GM18520 (cell line): ENCODE measurements around the gene IFNW1.
"Not testable (repeated sequence)": the region's sequence is repeated elsewhere in the genome, so short reads cannot be mapped to it uniquely, and the experiment has no call there.

Experiments used
- ATAC-seq: cut with Tn5 transposase; IDR thresholded peaks from one replicate; pipeline ENCODE4 v1.9.1; 2021; ENCODE audit not compliant: unreplicated experiment

IFNW1 gene

DNA sequence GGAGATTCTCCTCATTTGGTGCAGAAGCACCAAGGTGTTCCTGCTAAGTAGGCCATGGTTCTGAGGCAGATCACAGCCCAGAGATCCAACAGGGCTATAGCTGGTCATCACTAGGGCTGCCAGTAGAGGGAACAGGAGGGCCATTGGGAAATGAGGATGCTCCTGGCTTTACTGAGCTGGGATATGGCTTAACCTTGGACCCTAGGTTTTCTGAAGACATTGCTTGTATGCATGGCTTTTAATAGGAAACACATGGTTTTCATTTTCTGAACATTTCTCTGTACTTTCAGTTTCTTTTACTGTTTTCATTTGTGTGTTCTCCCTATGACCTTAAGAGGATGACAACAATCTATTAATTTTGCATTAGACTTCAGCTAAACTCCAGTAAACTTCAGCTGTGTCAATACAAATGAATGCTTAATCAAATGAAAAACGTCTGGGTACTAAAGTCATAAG is at the start of gene IFNW1:
IFNW1 (minus strand) TSS at position 406 of the 456 bp plus-strand sequence; CDS start at position 144, 262 bp downstream.
- peak; percentile 41 for ATAC-seq

DNA sequence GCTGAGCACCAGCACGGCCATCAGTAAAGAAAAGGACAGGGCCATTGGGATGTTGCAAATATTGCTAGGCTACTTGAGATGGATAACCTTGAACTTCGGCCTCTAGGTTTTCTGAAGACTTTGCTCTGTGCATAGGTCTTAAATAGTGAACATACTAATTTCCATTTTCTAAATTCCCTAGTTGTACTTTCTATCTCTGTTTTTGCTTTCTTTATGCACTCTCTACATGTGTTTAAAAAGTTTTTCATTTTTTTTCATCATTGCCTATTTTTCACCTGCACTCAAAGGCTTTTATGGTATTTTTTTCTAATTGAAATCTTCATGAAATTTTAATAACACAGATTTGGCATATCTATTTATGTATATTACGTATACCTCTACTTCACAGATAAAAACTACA is 45.9 kb upstream of the IFNW1 start, which contains the start of gene IFNA4:
IFNA4 (minus strand) TSS at position 101 of the 400 bp plus-strand sequence; CDS start at position 45, 56 bp downstream.
- ATAC-seq = not testable (repeated sequence)

DNA sequence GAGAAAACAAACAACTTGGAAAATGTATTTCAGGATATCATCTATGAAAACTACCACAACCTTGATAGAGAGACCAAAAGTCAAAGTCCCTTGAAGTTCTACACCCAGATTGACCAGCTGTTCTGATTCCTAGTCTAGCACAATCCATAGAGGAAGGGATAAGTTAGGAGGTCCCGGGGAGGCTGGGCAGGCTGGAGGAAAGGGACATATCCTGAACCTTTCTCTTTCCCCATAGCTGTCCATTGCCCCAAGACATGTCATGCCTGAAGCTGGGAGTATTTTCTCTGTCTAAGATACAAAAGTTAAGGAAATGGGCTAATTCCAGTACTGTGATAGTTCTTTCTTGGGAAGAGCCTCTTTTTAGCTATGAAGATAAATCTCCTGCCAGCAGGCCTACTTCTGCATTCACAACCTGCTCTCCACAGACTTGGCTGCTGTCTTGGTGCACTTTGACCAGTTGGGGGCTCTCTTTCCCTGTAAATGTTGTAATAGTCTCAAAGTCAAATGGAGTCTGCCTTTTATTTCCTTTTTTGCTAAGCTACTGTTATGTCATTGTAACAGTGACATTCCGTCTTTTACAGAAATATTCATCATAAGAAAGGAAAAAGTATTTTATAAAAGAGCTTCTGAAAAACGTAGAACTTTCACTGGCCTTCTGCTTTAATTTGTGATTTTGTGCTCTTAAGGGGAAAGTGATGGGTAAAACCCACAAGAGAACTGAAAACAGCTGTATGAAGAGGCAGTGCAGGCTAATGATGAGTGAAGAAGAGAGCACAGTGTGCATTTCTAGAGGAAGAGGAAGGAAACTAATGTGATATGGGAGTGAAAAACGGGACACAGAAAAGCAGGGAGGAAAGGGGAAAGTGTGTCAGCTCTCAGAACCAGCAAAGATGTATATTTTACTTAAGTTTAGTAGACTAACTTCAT is 41.4 kb upstream of the IFNW1 start:
- ATAC-seq = peak; percentile 90

GRCh38 chr9:21174671-21175070 is 33.0 kb upstream of the IFNW1 start:
- ATAC-seq = no peak

DNA sequence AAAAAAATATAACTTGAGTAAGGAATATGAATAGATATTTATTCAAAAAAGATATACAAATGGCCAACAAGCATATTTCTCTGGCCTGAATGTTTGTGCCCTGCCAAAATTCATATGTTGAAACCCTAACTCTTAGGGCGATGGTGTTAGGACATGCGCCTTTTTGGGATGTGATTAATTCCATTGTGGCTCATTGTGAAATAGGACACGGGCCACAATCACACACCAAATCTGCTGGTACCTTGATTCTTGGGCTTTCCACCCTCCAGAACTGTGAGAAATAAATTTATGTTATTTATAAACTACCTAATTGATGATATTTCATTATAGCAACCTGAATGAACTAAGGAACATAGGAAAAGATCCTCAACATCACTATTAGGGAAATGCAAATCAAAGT is 30.5 kb upstream of the IFNW1 start:
- ATAC-seq = no peak

GRCh38 chr9:21171351-21171750 is 29.7 kb upstream of the IFNW1 start:
- no peak for ATAC-seq

DNA sequence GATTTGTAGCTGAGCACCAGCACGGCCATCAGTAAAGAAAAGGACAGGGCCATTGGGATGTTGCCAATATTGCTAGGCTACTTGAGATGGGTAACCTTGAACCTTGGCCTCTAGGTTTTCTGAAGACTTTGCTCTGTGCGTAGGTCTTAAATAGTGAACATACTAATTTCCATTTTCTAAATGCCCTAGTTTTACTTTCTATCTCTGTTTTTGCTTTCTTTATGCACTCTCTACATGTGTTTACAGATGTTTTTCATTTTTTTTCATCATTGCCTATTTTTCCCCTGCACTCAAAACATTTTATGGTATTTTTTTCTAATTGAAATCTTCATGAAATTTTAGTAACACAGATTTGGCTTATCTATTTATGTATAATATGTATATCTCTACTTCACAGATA is 24.9 kb upstream of the IFNW1 start, which contains the start of gene IFNA21:
IFNA21 (minus strand) TSS at position 101 of the 400 bp plus-strand sequence; CDS start at position 53, 48 bp downstream.
- ATAC-seq = not testable (repeated sequence)

DNA sequence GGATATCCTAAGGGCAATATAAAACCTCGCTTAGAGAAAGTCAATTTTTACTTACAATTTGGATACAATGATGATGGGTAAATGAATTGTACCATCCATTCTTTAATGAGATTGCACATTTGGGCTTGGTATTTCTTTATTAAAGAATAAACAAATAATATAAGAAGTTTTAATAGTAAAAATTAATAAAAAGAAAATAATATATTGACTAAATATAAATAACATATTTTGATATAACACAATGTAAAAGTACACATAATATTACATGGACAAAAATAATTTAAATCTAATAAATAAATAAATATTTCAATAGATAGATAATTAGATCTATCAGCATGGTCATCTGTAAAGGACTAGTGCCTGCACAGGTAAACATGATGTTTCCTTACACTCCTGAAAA is 23.9 kb upstream of the IFNW1 start:
- ATAC-seq = no peak

DNA sequence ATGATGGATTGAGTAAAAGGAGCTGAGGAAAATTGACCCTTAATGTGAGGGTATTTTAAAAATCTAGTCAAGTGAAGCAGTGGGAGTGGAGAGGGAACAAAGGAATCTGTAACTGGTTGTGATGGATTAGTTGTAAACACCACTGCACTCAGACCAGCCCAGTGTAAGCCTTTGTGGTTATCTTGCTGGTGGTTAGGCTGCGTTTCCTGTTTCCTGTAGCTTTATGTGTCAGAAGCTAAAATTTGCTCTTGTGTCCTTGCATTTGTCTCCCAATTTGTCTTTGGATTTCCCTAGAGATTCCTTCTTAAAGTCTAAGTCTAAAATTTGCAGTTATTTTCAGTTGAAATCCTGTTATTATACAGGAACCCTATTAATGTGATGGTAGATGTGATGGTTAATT is 18.5 kb upstream of the IFNW1 start:
- peak; percentile 70 for ATAC-seq

DNA sequence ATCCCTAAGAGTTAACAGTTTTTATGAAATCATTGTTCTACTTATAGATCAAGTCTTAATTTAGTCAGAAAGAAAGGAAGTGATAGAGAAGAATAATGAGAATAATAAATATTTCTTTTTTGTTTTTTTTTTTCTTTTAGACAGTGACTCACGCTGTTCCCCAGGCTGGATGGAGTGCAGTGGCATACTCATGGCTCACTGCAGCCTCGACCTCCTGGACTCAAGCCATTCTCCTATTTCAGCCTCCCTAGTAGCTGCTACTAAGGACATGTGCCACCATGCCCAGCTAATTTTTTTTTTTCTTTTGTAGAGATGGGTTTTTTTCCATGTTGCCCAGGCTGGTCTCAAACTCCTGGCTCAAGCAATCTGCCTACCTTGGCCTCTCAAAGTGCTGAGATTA is 13.9 kb upstream of the IFNW1 start:
- ATAC-seq = no peak

DNA sequence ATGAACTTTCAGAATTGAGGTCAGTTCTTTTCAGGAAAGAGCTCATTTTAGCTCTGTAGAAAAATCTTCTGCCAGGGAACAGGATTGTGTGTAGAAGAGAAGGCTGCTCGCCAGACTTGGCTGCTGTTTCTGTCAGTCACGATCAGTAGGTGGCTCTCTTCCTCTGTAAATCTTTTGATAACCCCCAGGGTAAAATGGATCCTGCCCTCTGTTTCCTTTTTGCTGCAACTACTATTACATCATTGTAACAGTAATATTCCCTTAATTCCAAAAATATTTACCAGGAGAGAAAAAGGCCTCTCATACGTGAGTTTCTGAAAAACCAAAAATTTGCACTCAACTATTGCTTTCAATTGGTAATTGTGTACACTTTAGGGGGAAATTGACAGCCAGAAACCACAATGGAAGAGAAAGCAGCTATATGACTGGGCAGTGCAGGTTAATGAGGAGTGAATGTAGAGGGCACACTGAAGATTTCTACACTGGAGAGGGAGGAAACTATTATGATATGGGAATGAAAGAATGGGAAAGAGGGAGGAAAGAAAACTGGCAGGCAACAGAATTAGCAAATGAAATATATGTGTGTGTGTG is 12.5 kb upstream of the IFNW1 start:
- peak; percentile 63 for ATAC-seq

DNA sequence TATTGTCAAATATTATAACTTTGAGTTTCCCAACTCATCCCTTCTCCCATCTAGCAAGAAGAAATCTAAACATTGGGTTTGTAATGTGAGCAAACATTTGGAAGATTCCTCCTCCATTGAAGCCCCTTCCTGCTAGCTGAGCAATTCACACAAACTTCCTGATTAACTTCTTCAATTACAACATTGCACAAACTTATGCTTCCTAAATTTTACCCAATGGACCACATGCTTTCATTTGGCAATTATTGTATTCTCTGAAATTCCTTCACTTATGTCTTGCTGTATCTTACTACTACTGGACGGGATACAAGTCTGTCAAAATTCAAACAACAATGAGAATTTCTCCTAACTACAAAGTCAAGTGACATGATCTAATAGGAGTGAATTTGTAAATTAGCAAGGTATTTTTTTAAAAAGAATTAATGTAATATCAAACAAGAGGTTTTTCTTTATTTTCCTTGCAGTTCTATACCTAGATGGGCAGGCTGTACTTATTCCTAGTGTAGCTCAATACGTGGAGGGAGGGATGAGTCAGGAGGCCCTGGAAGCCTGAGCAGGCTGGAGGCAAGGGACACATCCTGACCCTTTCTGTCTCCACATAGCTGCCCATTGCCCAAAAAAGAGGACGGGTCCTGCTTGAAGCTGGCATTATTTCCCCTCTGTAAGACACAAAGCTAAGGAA is 11.8 kb upstream of the IFNW1 start:
- no peak for ATAC-seq

DNA sequence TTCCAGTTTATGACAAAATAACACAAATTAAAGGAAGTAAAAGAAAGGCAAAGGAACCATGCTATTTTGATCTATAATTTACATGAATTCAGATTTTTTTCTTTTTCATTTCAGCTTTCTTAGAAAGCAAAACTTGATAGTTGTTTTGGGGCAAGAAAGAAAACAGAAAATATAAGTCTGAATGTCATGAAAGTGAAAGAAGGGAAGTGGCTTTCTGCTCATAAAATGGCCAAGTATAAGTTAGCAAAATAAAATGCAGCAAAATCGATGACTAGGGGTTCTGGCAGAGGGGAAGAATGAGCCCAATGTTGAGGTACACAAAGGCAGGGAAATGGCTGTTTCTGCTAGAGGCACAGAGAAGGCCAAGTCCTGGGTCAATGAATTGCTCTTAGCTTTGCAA is 3.0 kb upstream of the IFNW1 start:
- ATAC-seq = no peak

DNA sequence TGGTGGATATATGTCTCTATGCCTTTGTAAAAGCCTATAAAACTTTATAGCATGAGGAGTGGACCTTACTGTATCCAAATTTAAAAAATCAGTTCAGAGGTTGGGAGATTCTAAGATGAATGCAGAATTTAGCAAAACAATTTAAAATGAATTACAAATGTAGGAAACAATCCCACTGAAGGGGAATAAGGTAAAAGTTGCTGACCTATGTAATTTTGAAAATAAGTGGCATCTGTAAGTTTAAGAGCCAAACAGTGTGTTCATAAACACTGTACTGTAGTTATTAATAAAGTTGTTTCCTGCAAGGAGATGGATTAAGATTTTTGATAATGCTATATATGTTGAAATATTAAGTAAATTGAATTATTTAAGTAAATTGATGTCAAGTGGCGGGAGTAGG is 4.6 kb downstream of the IFNW1 start:
- ATAC-seq = no peak

DNA sequence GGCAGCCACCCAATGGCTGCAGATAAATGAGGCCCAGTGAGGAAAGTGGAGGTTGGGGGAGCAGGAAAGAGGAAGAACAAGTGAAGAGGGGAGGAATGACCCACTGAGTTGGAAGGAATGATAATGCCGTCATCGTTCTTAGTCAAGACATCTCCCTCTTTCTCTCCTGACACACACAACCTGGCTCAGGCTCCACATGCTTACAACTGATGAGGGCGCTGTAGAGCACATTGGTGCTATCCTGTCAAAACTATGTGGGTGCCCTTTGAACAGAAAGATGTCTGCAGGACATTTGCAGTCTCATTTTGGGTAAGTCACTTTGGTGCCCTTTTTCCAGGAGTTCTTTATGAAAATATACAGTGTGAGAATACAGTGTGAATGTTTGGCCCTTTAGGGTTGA is 5.9 kb downstream of the IFNW1 start:
- no peak for ATAC-seq

- not testable (repeated sequence) for ATAC-seq
Observed at GRCh38 chr9:21128186-21128585, 13.4 kb downstream of the IFNW1 start.

GRCh38 chr9:21121595-21122251 is 19.9 kb downstream of the IFNW1 start:
- ATAC-seq = peak; percentile 89

DNA sequence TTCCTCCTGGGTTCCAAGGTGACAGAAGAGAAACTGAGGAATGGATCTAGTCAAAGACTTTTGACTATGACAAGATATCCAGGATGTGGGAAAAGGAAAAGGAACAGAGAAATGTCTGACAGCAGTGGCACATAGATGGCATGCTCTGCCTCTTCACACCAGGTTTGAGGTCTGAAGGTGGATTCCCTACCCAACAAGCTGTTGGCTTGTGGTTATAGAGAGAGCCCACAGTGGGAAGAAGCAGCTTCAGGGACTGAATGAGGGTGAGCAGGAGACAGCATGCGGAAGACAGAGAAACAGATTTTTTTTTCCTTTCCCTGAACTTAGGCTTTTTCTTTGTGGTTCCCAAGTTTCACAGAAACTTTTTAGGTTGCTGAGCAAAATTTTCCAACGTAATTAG is 20.6 kb downstream of the IFNW1 start:
- ATAC-seq = peak; percentile 62

DNA sequence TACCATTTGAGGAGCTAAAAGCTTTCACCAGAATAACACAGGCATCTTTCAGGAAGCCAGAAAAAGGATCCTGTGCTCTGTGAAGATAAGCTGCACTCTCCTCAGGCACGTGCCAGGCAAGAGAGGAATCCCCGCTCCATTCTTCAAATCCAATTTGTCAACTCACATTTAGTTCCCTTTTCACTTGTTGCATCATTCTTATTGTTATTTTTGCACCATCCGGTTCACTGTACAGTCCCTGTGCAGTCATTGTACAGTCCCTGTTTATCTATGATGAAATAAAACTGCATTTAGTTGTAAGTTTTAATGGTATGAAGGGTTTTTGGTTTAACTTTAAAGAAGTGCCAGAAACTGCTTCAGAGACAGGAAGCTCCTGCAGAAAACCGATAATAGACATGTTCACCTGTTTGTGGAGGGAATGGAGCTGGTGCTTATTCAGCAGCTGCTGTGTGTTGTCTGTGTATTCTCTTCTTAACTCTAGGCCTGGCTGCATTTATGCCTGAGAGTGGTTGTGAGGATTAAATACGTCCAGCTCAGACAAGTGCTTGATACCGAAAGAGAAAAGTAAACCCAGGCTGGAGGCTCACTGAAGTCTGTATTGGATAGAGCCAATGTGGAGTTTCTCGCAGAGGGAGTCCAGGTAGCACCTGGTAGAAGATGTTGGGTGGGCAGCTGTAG is 22.4 kb downstream of the IFNW1 start:
- ATAC-seq = no peak

DNA sequence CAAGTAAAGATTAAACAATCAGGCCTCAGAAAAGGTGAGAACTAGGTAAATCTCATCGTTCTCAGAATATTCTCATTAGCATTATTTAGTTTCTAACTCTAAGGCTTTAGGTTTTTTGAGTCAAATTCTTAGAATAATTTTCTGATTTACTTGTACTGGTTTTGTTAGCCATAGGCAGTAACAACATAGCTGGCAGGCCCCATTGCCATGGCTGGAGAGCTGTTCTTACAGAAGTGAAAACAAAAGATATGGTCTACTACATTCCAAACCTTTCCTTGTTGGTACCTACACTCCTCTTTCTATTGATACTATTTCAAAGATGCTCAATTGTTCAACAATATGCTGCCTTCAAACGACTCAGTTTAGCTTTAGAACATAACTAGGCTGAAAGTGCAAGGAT is 27.3 kb downstream of the IFNW1 start:
- no peak for ATAC-seq
